Right lung (tissue), 10 donors: ENCODE results near the gene GNAT1. TPM values are rescaled to one million over a fixed set of nuclear protein-coding genes. Genes with fewer than 3 reads are reported as not detected.

Source experiments
- DNase-seq, 2 donors: peaks; one replicate each; pipeline ENCODE4 v3.0.0-alpha.2; 2013
- long read RNA-seq, 8 donors: transcript quantifications; one replicate each; lab custom pipeline, GENCODE V29; 2026
- polyA plus RNA-seq, 5 donors: library from polyadenylated mRNA; unstranded; fragments of 120-200 nt; gene quantifications; one replicate each; pipeline versions ENCODE4 v1.2.1 to v1.2.3, GENCODE V29; 2013; ENCODE audit warnings: inconsistent platforms in 1 of 5, low replicate concordance in 1 of 5; ENCODE audit not compliant: insufficient read length in 5 of 5, insufficient read depth in 1 of 5

Gene GNAT1
- polyA plus RNA-seq: not detected
- long read RNA-seq, donor 1: 0 reads
- long read RNA-seq, donor 2: 0 reads
- long read RNA-seq, donor 3: 0 reads
- long read RNA-seq, donor 4: 0 reads
- long read RNA-seq, donor 5: 0 reads
- long read RNA-seq, donor 6: 0 reads
- long read RNA-seq, donor 7: 0 reads
- long read RNA-seq, donor 8: 0 reads

- DNase-seq: no peak
Observed at GRCh38 chr3:50190936-50191660, at the start of gene GNAT1. TSS of gene GNAT1 (plus strand) at chr3:50191610. CDS start at chr3:50191726, 116 bp downstream.

- no peak for DNase-seq
Observed at GRCh38 chr3:50146316-50146901, 45.0 kb upstream of the GNAT1 start.

- DNase-seq: no peak
Observed at GRCh38 chr3:50147016-50147415, 44.4 kb upstream of the GNAT1 start.

GRCh38 chr3:50147447-50147846, 44.0 kb upstream of the GNAT1 start:
- DNase-seq: no peak

- no peak for DNase-seq
Observed at GRCh38 chr3:50147861-50148260, 43.5 kb upstream of the GNAT1 start.

GRCh38 chr3:50150404-50150750, 41.0 kb upstream of the GNAT1 start:
- DNase-seq: no peak

DNA sequence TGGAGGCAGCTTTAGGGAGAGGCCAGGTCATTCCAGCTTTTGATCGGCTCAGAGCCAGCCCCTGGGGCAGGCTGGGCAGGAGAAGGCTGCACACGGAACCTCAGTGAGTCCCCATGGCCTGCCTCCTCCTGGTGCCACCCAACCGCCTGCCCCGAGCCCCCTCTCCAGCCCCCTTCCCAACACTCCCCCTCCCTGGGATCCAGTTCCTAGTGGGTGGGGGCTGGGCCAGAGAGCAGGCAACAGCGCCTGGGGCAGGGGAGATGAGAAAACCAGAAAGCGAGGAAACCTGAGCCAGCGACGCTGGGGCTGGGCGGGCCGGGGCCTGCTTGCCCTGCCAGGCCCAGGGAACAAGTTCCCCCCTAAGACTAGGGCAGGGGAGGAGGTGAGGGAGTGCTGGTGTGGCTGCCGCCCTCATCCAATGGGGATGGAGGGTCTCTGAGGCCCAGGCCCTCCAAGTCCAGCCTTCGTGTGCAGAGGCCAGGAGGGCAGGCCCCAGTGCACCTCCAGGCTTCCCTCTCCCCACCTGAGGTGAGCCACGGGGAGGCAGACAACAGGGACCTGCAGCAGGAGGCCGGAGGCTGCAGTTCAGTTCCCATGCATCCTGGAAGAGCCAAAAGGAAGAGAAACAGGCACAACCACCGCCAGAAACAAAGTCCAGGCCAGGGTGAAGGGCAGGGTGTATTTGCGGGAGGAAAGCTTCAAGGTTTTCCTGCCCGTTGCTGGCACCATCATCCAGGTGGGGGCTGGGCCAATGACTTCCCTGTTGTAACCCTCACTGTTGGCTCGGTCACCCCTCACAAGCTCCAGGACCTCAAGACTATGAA, 40.3 kb upstream of the GNAT1 start:
- no peak for DNase-seq

DNA sequence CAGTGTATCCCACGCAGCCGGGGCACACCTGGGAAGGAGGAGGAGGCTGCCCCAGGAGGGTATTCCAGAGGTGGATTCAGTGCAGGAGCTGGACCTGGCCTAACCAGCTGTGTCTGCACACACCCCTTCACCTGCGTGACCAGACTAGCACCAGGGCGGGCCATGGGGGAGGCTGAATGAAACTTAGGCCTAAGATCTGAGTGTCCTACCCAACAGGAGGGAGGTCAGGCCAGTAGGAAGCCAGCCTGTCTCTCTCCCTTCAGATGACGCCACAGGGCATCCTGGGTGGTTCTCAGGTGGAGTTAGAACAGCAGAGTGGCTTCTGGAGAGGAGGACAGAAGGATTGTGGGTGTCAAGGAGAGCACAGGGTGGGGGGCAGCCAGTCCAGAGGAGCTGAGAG, 39.7 kb upstream of the GNAT1 start:
- DNase-seq: no peak

DNA sequence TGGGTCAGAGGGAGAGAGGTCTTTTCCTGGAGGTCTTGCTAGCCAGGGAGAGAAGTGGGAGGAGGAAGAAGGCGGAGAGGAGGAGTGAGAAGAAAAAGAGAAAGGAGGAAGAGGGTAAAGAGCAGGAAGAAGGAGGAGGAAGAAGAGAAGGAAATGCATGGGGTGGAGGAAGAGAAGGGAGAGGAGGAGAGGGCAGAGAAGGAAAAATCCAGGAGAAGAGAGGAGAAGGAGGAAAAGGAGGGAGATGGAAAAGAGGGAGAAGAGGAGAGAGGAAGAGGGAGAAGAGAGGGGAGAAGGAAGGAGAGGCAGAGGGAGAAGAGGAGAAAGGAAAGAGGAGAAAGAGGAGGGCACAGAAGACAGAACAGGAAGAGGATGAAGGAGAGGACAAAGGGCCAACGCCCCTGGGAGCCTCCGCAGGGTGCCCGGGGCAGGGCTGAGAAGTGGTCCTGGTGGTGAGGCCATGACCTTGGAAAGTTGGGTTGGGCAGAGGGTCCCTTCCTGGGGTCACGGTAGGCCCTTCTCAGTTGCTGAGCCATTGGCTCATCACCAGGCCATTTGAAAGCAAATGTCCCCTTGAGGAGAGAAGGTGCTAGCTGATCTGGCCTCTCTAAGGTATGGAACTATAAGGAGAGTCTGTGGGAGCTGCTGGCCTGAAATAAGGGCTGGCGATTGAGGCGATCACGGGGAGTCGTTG, 37.5 kb upstream of the GNAT1 start:
- DNase-seq: no peak

GRCh38 chr3:50154476-50154839, 37.0 kb upstream of the GNAT1 start:
- no peak for DNase-seq

GRCh38 chr3:50154840-50155490, 36.4 kb upstream of the GNAT1 start, which contains the start of gene SEMA3F:
TSS of gene SEMA3F (plus strand) at chr3:50155324. CDS start at chr3:50159623, 4,299 bp downstream.
- peak in 1 of 2 donors; percentile 66 for DNase-seq

DNA sequence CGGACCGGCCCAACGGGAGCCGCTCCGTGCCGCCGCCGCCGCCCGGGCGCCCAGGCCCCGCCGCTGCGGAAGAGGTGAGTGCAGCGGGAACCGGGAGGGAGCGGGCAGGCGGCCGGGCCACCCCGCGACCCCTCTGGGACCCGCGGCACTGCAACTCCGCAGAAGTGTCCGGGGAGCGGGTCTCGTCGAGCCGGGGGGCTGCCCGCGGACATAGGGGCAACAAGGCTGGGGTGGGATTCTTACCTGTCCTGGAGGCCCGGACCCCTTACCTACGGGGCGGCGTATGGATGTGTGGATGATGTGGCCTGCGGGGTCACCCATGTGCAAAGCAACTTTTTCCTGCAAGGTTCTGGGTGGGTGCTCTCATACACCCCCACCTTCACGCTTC, 35.9 kb upstream of the GNAT1 start:
- DNase-seq: no peak

DNA sequence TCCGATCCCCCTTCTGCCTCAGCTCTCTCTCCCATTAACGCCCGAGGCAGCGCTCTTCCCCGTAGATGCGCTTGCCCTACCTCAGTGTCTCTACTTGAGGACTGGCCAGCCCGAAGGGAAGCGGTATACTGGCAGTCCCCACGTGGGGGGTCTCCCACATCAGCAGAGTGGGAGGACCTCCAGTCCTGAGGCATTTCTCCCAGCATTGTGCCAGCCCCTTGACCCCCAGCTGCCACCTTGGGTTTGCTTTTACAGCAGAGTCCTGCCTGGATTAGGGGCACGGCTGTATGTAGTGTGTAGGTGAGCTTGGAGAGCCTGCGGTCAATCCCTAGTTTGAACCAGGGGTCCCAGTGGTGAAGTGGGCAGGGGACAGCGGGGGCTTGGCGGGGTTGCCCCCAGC, 35.5 kb upstream of the GNAT1 start:
- DNase-seq: no peak

GRCh38 chr3:50156549-50157493, 34.6 kb upstream of the GNAT1 start:
- DNase-seq: no peak

DNA sequence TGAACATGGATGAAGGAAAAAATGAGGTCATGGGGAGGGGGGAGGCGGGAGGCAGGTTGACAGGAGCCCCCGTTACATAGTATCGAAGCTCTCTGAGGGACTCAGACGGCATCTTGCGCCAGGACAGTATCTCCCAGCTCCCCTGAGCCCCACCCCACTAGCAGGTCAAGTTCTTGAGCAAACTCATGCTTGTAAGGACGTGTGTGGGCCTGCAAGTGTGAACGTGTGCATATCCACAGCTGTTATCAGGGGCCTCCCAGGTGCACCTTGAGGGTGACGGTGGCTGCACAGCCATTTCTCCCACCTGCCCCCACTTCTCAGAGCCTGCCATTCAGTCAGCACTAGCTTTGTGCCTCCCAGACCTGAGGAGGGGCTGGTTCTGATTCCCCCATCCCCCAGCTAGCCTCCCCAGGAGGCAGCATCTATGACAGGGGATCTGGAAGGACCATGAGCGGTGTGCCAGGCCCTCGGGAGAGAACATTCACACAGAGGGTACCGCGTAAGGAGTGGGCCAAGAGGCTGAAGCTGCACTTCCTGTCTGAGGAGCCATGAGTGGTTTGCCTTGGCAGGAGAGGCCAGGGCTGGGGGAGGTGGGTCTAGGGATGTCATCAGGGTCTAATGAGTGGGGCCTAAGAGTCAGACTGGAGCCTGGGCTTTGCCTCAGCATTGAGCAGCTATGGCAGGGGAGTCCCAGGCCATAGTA, 33.4 kb upstream of the GNAT1 start:
- DNase-seq: no peak

DNA sequence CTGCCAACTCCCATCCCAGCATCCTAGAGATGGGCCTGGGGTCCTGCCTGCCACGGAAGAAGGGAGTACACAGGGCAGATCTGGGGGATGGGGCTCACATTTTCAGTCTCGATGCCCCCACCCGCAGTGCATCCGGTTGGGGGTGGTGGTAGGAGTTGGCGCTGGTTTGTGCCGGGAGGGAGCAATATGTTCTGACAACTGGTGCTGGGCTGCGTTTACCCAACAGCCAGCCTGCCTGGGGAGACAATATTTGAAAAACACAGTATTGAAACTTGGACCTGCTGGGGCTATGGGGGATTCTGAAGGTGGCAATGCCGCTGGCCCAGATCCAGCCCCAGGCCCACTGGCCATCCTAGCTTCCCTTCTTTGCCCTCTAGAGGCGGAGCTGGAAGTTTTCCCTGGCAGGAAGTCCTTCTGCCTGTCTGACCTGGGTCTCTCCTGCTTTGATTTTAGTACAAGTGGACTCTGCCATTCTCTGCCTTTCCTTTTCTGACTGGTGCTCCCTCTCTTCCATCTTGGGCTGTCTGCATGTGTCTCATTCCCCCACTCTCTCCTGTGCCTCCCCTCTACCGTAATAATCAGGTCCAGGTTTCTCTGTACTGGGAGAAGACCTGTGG, 32.8 kb upstream of the GNAT1 start:
- no peak for DNase-seq

DNA sequence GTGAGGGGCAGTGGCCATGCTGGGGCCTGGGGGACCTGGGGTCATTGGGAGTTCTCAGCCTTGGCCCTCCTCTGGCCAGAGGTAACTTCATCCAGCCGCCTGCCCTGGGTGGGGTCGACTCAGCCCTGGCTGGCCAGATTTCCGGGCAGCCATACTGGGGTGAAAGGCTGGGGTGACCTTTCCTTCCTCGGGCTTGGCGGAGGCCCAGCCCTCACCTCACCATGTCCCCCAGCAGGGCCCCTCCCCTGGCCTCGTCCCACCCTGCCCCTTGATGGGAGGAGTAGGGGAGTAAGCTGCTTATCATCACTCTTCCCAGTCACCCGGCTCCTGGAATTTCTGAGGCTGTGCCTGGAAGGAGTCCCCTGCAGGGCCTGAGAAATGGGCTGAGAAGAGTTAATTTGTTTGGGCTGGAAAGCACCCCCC, 30.8 kb upstream of the GNAT1 start:
- DNase-seq: no peak

GRCh38 chr3:50161320-50161719, 30.1 kb upstream of the GNAT1 start:
- DNase-seq: no peak
